Muscle layer of colon (tissue), 2 donors: ENCODE measurements around the gene TNC.

ENCODE experiments used
- H3K27ac ChIP-seq: one replicate; pipeline ENCODE4 v1.7.0; 2013; ENCODE audit warnings: low read depth, mild to moderate bottlenecking, low read length, moderate library complexity
- H3K27me3 ChIP-seq, 2 donors: one replicate each; pipeline ENCODE4 v1.7.0; 2013; ENCODE audit warnings: low read length in 2 of 2, mild to moderate bottlenecking in 2 of 2; ENCODE audit not compliant: insufficient read depth in 2 of 2, control insufficient read depth in 1 of 2
- H3K36me3 ChIP-seq: one replicate; pipeline ENCODE4 v1.7.0; 2013; ENCODE audit warnings: mild to moderate bottlenecking, low read length; ENCODE audit not compliant: insufficient read depth
- H3K4me1 ChIP-seq: one replicate; pipeline ENCODE4 v1.7.0; 2013; ENCODE audit warnings: mild to moderate bottlenecking, low read length; ENCODE audit not compliant: insufficient read depth
- H3K4me3 ChIP-seq, 2 donors: one replicate each; pipeline ENCODE4 v1.7.0; 2013; ENCODE audit warnings: low read length in 2 of 2, low read depth in 1 of 2, mild to moderate bottlenecking in 1 of 2, moderate library complexity in 1 of 2
- H3K9ac ChIP-seq: one replicate; pipeline ENCODE4 v1.7.0; 2013; ENCODE audit warnings: low read length
- H3K9me3 ChIP-seq: one replicate; pipeline ENCODE4 v1.7.0; 2013; ENCODE audit warnings: mild to moderate bottlenecking, low read length
- donor health status: abdominal sarcoma.
- donor health status: Adenocarcinoma of cecum.

TNC gene

DNA sequence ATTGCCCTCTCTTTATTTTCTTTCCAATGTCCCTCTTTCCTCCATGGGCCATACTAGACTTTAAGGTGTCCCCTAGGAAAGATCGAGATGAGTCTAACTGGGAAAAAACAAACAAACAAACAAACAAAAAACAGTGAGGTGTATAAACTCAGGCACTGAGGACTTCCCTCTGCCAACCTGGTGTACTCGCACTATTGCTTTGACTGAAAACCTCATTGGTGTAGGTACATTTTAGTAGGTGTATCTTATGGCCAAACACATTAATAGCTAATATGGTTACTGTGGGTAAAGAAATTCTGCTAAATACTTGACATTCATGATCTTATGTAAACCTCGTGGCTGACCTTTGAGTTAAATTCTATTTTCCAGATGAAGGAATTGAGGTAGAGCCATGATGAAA is 74.3 kb downstream of the TNC start:
- Histone ChIP-seq H3K9ac (no peak overlapping the region), H3K27ac (peak overlapping the region; percentile 54), H3K27me3 (no peaks in the 10 kb centered on the region), H3K4me3 (no peak overlapping the region), H3K4me1 (peaks cover 64% of the 10 kb centered on the region), H3K36me3 (peaks cover 50% of the 10 kb centered on the region), H3K9me3 (no peaks in the 10 kb centered on the region)

DNA sequence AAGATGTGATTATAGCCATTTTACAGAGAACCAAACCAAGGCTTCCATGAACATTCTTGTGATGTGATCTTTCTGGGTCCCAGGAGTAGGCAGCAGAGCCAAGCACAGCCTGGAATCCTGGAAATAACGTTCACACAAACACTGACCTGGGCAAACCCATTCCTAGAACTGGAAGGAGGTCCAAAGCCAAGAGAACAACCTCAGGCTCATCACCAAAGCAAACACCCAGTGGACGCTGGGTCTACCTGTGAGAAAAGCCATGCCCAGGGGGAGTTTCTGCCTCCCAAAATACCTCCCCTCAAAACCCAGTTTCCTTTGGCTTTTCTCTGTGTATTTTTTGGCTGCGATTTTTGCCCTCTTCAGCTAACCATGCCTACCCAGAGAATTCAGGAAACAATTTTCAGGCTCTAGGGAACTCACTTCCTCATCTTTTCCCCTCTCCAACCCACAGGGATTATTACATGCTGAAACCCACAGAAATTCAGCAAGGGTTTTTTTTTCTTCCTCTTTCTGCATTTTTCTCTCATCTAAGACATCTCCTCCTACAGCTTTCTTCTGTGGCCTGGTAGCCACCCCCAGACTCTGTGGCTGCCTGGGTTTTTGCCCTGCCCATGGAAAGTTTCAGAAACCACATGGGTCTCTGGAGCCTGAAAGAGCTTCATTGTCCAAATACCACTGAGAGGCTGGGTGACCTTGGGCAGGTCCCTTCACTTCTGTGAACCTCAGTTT is 75.0 kb downstream of the TNC start:
- H3K27me3 ChIP-seq = no peaks in the 10 kb centered on the region
- peaks cover 44% of the 10 kb centered on the region for H3K36me3 ChIP-seq
- peak overlapping the region; percentile 54 for H3K27ac ChIP-seq
- no peaks in the 10 kb centered on the region for H3K9me3 ChIP-seq
- peaks cover 71% of the 10 kb centered on the region for H3K4me1 ChIP-seq
- no peak overlapping the region for H3K4me3 ChIP-seq
- H3K9ac ChIP-seq = no peak overlapping the region

DNA sequence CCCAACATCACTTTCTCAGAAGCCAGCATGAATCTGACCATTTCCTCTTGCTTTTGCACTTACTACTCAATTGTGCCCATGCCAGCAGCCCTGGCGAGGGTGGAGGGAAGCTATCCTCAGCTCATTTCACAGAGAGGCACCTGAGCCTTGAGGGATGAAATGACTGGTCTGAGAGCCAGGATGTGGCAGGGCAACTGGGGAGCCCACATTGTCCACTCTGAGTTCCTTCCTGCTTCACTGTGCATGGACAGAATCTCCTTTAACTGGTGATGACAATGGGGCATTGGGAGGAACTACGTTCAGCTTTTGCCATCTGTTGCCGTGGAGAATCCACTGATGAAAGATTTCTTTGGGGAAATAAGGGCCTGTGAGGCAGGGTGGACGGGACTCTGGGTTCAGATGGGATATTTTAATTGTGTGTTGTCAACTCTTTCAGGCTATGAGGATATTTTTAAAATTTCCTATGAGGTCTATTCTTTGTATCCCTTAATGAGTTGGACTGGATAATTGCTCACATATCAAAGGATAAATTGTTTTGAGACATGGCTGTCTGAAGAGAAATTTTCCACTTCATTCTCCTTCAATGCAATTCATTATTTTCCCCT is 78.3 kb downstream of the TNC start:
- H3K9me3 ChIP-seq = no peaks in the 10 kb centered on the region
- H3K27ac ChIP-seq = peak overlapping the region; percentile 53
- no peaks in the 10 kb centered on the region for H3K27me3 ChIP-seq
- no peak overlapping the region for H3K9ac ChIP-seq
- H3K4me1 ChIP-seq = peaks cover 83% of the 10 kb centered on the region
- H3K4me3 ChIP-seq = no peak overlapping the region
- H3K36me3 ChIP-seq = peaks cover 36% of the 10 kb centered on the region

DNA sequence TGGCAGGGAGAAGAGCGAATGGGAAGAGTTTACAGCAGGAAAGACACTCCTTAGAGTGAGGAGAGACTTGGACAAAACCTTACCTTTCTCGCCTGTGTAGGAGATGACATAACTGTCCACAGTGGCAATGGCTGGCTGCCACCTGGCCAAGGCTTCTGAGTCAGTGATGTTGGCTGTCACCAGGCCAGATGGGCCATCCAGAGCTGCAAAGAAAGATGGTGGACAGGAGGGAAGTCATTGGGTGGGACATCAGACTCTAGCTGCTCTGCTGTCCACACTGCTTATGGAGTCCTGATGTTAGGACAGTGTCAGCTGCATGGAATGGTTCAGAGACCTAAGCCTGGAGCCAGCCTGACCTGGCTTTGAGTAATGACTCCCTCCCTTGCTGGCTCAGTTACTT is 79.8 kb downstream of the TNC start:
- Histone ChIP-seq H3K9ac (no peak overlapping the region), H3K36me3 (peaks cover 49% of the 10 kb centered on the region), H3K27ac (peak overlapping the region; percentile 62), H3K4me1 (peaks cover 78% of the 10 kb centered on the region), H3K4me3 (no peak overlapping the region), H3K9me3 (no peaks in the 10 kb centered on the region), H3K27me3 (no peaks in the 10 kb centered on the region)

DNA sequence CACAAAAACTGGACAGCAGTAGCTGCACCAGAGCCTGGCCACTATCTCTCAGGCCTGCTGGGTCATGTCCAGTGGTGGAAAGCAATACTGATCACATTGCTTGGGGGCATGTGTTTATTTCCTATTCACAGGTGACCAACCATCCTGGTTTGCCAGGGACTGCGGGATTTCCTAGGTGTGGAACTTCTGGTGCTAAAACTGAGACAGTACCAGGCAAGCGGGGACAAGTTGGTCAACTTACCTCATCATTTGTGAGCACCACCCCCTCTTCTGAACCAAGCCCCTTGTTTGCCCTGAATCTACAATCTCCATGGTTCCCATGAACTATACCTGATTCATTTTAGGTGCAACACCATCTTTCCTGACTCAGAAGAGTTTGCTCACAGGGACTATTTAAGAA is 81.3 kb downstream of the TNC start:
- H3K4me1 ChIP-seq = peaks cover 78% of the 10 kb centered on the region
- no peak overlapping the region for H3K4me3 ChIP-seq
- no peaks in the 10 kb centered on the region for H3K9me3 ChIP-seq
- H3K36me3 ChIP-seq = peaks cover 56% of the 10 kb centered on the region
- peak overlapping the region; percentile 87 for H3K27ac ChIP-seq
- H3K27me3 ChIP-seq = no peaks in the 10 kb centered on the region
- peak overlapping the region; percentile 22 for H3K9ac ChIP-seq

DNA sequence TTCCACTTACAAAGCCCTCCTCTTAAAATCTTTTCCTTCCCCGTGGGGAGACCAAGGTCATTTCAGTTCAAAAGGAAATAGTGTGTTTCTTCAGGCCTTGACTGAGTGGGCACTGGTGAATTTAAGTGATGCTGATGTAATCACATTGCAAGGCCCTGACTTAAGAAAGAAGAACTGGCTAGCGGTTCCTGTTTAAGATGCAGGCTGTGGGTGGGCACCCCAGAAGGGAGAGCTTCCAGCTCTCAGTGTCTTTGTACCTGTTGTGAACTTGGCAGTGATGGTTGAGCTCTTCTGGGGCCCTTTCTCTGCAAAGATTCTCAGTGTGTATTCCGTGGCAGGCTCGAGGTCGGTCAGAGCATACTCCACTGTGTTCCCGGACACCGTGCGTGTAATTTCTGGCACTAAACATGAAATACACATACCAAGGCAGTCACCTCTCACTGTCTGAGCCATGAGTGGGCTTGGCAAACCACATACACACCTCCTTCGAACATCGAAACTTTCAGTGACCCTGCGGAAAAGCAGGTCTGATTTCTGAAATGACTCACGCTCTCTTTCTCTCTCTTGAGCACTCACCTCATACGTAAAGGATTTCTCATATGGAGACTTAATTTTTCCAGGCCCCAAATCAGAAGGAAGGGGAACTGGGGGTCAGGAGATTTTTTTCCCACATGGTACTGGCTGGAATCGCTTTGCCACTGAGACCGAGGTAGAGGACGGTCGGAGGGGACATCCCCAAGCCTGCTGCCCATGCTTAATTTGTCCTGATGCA is 81.9 kb downstream of the TNC start:
- H3K36me3 ChIP-seq = peaks cover 56% of the 10 kb centered on the region
- no peak overlapping the region for H3K4me3 ChIP-seq
- peaks cover 77% of the 10 kb centered on the region for H3K4me1 ChIP-seq
- H3K27ac ChIP-seq = peak overlapping the region; percentile 87
- H3K9ac ChIP-seq = peak overlapping the region; percentile 22
- no peaks in the 10 kb centered on the region for H3K27me3 ChIP-seq
- H3K9me3 ChIP-seq = no peaks in the 10 kb centered on the region

DNA sequence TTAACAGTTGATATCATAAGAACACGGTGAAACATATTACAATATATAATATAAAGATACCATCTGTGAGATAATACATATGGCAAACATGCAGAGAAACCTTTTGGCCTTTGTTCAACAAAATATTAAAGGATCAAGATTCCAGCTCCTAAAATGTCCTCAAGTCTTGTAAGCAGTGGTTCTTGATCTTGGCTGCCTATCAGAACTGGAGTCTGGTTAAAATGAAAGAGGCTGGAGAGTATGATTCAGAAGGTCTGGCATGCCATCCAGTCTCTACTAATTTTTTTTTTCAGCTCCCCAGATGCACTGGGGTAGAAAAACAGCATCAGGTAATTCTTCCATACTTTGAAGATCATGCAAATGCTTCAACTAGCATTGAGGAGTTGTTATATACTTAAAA is 83.2 kb downstream of the TNC start:
- H3K9ac ChIP-seq = no peak overlapping the region
- peak overlapping the region; percentile 87 for H3K27ac ChIP-seq
- H3K36me3 ChIP-seq = peaks cover 56% of the 10 kb centered on the region
- no peaks in the 10 kb centered on the region for H3K27me3 ChIP-seq
- H3K4me3 ChIP-seq = no peak overlapping the region
- H3K9me3 ChIP-seq = no peaks in the 10 kb centered on the region
- H3K4me1 ChIP-seq = peaks cover 66% of the 10 kb centered on the region

DNA sequence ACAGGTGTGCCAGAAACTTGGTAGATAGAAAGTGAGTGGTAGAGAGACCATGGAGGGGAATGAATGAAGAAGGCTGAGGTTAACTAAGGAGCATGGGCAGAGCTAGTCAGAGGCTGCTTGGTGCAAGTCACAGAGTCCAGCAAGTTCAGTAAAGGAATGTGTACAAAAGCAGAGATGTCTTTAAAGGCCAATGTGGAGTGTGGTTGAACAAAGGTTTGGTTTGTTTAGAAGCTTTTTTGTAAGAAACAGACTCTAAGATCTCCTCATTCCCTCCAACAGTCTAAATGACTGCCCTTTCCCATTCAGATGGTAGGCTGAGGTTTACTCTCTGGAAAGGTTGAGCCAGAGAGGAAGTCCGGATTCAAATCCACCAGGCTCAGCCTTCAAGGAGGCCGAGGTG is 84.2 kb downstream of the TNC start:
- H3K4me3 ChIP-seq = no peak overlapping the region
- H3K9me3 ChIP-seq = no peaks in the 10 kb centered on the region
- peak overlapping the region; percentile 50 for H3K27ac ChIP-seq
- H3K36me3 ChIP-seq = peaks cover 61% of the 10 kb centered on the region
- no peak overlapping the region for H3K9ac ChIP-seq
- no peaks in the 10 kb centered on the region for H3K27me3 ChIP-seq
- H3K4me1 ChIP-seq = peaks cover 56% of the 10 kb centered on the region

DNA sequence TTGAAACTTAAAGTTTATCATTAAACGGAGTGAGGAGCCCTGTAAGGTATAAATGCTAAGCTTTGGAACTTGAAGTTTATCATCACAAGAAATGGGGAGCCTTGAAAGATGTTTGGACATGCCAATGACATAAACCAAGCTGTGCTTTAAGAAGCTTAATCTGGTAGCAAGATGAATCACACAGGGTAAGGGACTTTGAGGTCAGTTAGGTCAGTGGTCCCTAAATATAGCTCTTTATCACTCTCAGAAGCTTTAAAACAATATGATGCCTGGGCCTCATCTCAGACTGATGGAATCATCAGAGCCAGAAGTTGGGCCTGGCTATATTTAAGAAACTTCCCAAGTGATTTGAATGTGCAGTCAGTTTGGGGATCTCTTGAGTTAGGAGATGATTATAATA is 85.7 kb downstream of the TNC start:
- no peaks in the 10 kb centered on the region for H3K9me3 ChIP-seq
- no peak overlapping the region for H3K9ac ChIP-seq
- H3K4me3 ChIP-seq = no peak overlapping the region
- no peak overlapping the region for H3K27ac ChIP-seq
- H3K4me1 ChIP-seq = peaks cover 42% of the 10 kb centered on the region
- H3K27me3 ChIP-seq = no peaks in the 10 kb centered on the region
- peaks cover 72% of the 10 kb centered on the region for H3K36me3 ChIP-seq

DNA sequence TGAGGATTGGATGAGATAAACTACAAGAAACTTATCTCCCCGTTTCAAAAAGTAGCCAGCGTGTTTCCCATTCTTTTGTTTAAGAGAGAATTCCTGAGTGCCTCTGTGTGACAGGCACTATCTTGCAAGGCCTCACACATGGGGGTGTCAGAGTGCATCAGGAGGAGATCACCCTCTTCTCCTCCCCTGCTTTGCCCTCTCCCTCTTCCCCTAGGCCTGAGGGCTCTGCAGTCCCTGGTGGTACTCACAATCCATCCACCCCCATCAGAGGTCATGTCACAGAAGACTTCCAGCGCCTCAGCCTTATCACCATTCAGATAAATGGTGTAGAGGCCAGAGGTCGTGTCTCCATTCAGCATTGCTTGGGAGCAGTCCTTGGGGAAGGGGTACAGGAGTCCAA is 88.0 kb downstream of the TNC start:
- no peaks in the 10 kb centered on the region for H3K9me3 ChIP-seq
- no peak overlapping the region for H3K27ac ChIP-seq
- H3K4me1 ChIP-seq = peaks cover 29% of the 10 kb centered on the region
- no peak overlapping the region for H3K9ac ChIP-seq
- no peak overlapping the region for H3K4me3 ChIP-seq
- H3K27me3 ChIP-seq = no peaks in the 10 kb centered on the region
- peaks cover 84% of the 10 kb centered on the region for H3K36me3 ChIP-seq

DNA sequence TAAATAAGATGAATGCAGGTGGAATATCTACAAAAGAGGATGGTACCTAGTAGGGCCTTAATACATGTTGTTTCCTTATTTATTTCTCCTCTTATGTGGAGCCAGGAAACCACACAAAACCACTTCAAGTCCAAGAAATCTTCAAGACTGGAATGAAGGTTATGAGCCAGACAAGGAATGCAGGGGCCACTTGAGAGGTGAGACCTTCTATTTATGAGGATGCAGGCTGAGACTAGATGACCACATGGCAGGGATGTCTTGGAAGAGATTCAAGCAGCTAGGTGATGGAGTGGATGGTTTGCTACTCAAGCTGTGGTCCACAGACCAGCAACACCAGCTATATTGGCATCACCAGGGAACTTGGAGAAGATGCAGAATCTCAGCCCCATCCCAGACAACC is 92.2 kb downstream of the TNC start:
- no peaks in the 10 kb centered on the region for H3K9me3 ChIP-seq
- peaks cover 88% of the 10 kb centered on the region for H3K36me3 ChIP-seq
- no peak overlapping the region for H3K4me3 ChIP-seq
- H3K27ac ChIP-seq = peak overlapping the region; percentile 41
- H3K27me3 ChIP-seq = no peaks in the 10 kb centered on the region
- H3K9ac ChIP-seq = no peak overlapping the region
- peaks cover 13% of the 10 kb centered on the region for H3K4me1 ChIP-seq
